H9 (cell line): Measurements from ENCODE around the gene LAMC2. TPM values are rescaled to one million over a fixed set of nuclear protein-coding genes. Genes with fewer than 3 reads are reported as not detected.
A peak's percentile ranks its signal among the peaks of the same experiment; 100 is the strongest.

Experiments used
- DNase-seq: peaks from one replicate; pipeline ENCODE4 v3.0.0-alpha.2; 2017
- H2AFZ ChIP-seq: one replicate; pipeline ENCODE4 v1.6.1; 2013; ENCODE audit warnings: mild to moderate bottlenecking, low read length, control low read depth, moderate library complexity
- H2AK5ac ChIP-seq: 2 replicates; pipeline ENCODE4 v1.6.1; 2013; ENCODE audit warnings: low read length, control low read depth, mixed read lengths; ENCODE audit not compliant: insufficient read length
- H2BK120ac ChIP-seq: one replicate; pipeline ENCODE4 v1.6.1; 2013; ENCODE audit warnings: low read depth, mild to moderate bottlenecking, low read length, control low read depth, inconsistent platforms; ENCODE audit not compliant: poor library complexity, severe bottlenecking
- H2BK12ac ChIP-seq: 2 replicates; pipeline ENCODE4 v1.6.1; 2013; ENCODE audit warnings: low read length, control low read depth, mixed read lengths, low read depth; ENCODE audit not compliant: insufficient read length
- H2BK15ac ChIP-seq: 2 replicates; pipeline ENCODE4 v1.6.1; 2013; ENCODE audit warnings: low read depth, low read length, control low read depth
- H2BK20ac ChIP-seq: one replicate; pipeline ENCODE4 v1.6.1; 2013; ENCODE audit warnings: low read depth, mild to moderate bottlenecking, low read length, control low read depth, inconsistent platforms; ENCODE audit not compliant: poor library complexity, severe bottlenecking
- H2BK5ac ChIP-seq: 2 replicates; pipeline ENCODE4 v1.6.1; 2013; ENCODE audit warnings: low read length, control low read depth, mixed read lengths; ENCODE audit not compliant: insufficient read length
- H3K14ac ChIP-seq: 2 replicates; pipeline ENCODE4 v1.6.1; 2013; ENCODE audit warnings: low read length, control low read depth; ENCODE audit not compliant: insufficient read depth
- H3K18ac ChIP-seq: 2 replicates; pipeline ENCODE4 v1.6.1; 2013; ENCODE audit warnings: low read depth, mild to moderate bottlenecking, mixed read lengths, low read length, control low read depth; ENCODE audit not compliant: insufficient read length
- H3K23ac ChIP-seq: 2 replicates; pipeline ENCODE4 v1.6.1; 2013; ENCODE audit warnings: low read length, control low read depth, mixed read lengths, low read depth; ENCODE audit not compliant: insufficient read length
- H3K23me2 ChIP-seq: 2 replicates; pipeline ENCODE4 v1.6.1; 2013; ENCODE audit warnings: low read depth, mild to moderate bottlenecking, mixed read lengths, low read length, control low read depth; ENCODE audit not compliant: insufficient read length, poor library complexity, severe bottlenecking
- H3K27ac ChIP-seq: 2 replicates; pipeline ENCODE4 v1.5.1; 2013; ENCODE audit warnings: low read length, control low read depth, mixed read lengths, low read depth; ENCODE audit not compliant: insufficient read length
- H3K27me3 ChIP-seq: 2 replicates; pipeline ENCODE4 v1.6.1; 2013; ENCODE audit warnings: low read length, control low read depth, inconsistent platforms; ENCODE audit not compliant: insufficient read depth
- H3K4ac ChIP-seq: 2 replicates; pipeline ENCODE4 v1.6.1; 2013; ENCODE audit warnings: low read depth, mild to moderate bottlenecking, control low read depth, inconsistent platforms, low read length, moderate library complexity
- H3K4me1 ChIP-seq: 2 replicates; pipeline ENCODE4 v1.6.1; 2013; ENCODE audit warnings: low read length, control low read depth, inconsistent platforms; ENCODE audit not compliant: insufficient read depth
- H3K4me2 ChIP-seq: 2 replicates; pipeline ENCODE4 v1.6.1; 2013; ENCODE audit warnings: low read length, control low read depth, mixed read lengths; ENCODE audit not compliant: insufficient read length, insufficient read depth
- H3K56ac ChIP-seq: 2 replicates; pipeline ENCODE4 v1.6.1; 2013; ENCODE audit warnings: low read depth, mild to moderate bottlenecking, mixed read lengths, low read length, control low read depth; ENCODE audit not compliant: insufficient read length
- H3K79me1 ChIP-seq: 2 replicates; pipeline ENCODE4 v1.6.1; 2013; ENCODE audit warnings: low read depth, mild to moderate bottlenecking, moderate library complexity, low read length, control low read depth, inconsistent platforms; ENCODE audit not compliant: insufficient read depth, poor library complexity, severe bottlenecking
- H3K79me2 ChIP-seq: 2 replicates; pipeline ENCODE4 v1.6.1; 2013; ENCODE audit warnings: low read length, control low read depth, inconsistent platforms; ENCODE audit not compliant: insufficient read depth
- H3K9ac ChIP-seq: 2 replicates; pipeline ENCODE4 v1.6.1; 2013; ENCODE audit warnings: low read length, control low read depth, mixed read lengths; ENCODE audit not compliant: insufficient read length; ENCODE audit errors: extremely low read depth
- H3K9me3 ChIP-seq: one replicate; pipeline ENCODE4 v1.6.1; 2013; ENCODE audit warnings: low read depth, low read length, inconsistent platforms; ENCODE audit not compliant: control insufficient read depth
- H3T11ph ChIP-seq: one replicate; pipeline ENCODE4 v1.6.1; 2013; ENCODE audit warnings: mild to moderate bottlenecking, low read length, control low read depth, inconsistent platforms
- H4K20me1 ChIP-seq: one replicate; pipeline ENCODE4 v1.6.1; 2013; ENCODE audit not compliant: control insufficient read depth, insufficient read length, insufficient read depth
- H4K5ac ChIP-seq: 2 replicates; pipeline ENCODE4 v1.6.1; 2013; ENCODE audit warnings: low read depth, mild to moderate bottlenecking, mixed read lengths, low read length, control low read depth; ENCODE audit not compliant: insufficient read length
- H4K8ac ChIP-seq: replicated peaks from 2 replicates; pipeline ENCODE4 v1.6.1; 2013; ENCODE audit warnings: low read length, control low read depth, mixed read lengths, low read depth; ENCODE audit not compliant: insufficient read length
- H4K91ac ChIP-seq: 2 replicates; pipeline ENCODE4 v1.6.1; 2013; ENCODE audit warnings: low read depth, mild to moderate bottlenecking, moderate library complexity, mixed read lengths, low read length, control low read depth; ENCODE audit not compliant: insufficient read length
- H3K27ac Mint-ChIP-seq, 3 experiments: 2 replicates in 2 of 3; 3 replicates in 1 of 3; pipeline ENCODE4 v1.8.0; 2020 to 2021; ENCODE audit warnings: mixed read lengths in 3 of 3, mild to moderate bottlenecking in 1 of 3, moderate library complexity in 1 of 3
- H3K27me3 Mint-ChIP-seq: 2 replicates; pipeline ENCODE4 v1.8.0; 2021; ENCODE audit warnings: low read depth, mild to moderate bottlenecking, moderate library complexity, mixed read lengths
- H3K36me3 Mint-ChIP-seq, 3 experiments: 2 replicates in 2 of 3; 3 replicates in 1 of 3; pipeline ENCODE4 v1.8.0; 2020 to 2021; ENCODE audit warnings: low read depth in 3 of 3, mixed read lengths in 3 of 3; ENCODE audit not compliant: insufficient read depth in 1 of 3
- H3K4me1 Mint-ChIP-seq, 2 experiments: 2 replicates each; pipeline ENCODE4 v1.8.0; 2020; ENCODE audit warnings: mixed read lengths in 2 of 2
- H3K4me3 Mint-ChIP-seq, 2 experiments: 2 replicates in 1 of 2; 3 replicates in 1 of 2; pipeline ENCODE4 v1.8.0; 2020 to 2021; ENCODE audit warnings: mild to moderate bottlenecking in 2 of 2, mixed read lengths in 2 of 2, moderate library complexity in 1 of 2
- H3K9me3 Mint-ChIP-seq, 2 experiments: 2 replicates in 1 of 2; 3 replicates in 1 of 2; pipeline ENCODE4 v1.8.0; 2020; ENCODE audit warnings: mild to moderate bottlenecking in 2 of 2, mixed read lengths in 2 of 2, moderate library complexity in 1 of 2
- WGBS: extraction: QIAGEN DNeasy Blood & Tissue Kit; methylation state at CpG from one replicate; pipeline ENCODE4 v1.1.7; 2013; ENCODE audit warnings: missing lambda C conversion rate, low lambda C conversion rate, mixed read lengths; ENCODE audit not compliant: insufficient read length; ENCODE audit errors: extremely low coverage; 5-methylcytosine and 5-hydroxymethylcytosine counted together
- total RNA-seq: library from RNA; stranded (reverse); gene quantifications from 2 replicates; pipeline ENCODE4 v1.2.1, GENCODE V29; 2021
- TF ChIP-seq, protein P1 (sequence below): fragments of 200-600 bp; sonication (generic); conservative IDR thresholded peaks from 3 replicates; pipeline ENCODE4 v1.8.0; 2021; ENCODE audit warnings: antibody characterized with exemption, mild to moderate bottlenecking

LAMC2 gene
- total RNA-seq, 1 experiment from 2014 or later = 7.4 TPM

DNA sequence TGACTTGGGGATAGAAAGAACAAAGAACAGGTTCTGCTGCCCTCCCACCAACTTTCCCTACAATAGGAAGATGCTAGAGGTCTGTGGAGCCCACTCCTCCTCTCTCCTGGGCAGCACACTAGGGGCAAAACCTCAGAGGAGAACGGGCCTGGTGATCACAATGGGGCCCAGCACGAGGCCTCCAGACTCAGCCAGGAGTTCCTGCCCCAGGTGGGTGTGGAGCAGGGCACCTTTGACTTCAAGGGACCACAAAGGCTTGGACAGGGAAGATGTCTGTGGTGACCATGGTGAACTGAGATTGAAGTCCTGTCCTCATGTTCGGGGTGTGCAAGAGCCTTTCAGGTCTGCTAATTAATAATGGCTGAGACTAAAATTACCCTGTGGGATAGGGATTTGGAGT, 88.8 kb downstream of the LAMC2 start:
- no CpG with 5 or more reads among the region's 3 CpGs for WGBS
- Histone ChIP-seq H3K4me1 (peaks cover 8% of the 10 kb centered on the region; the same call in 1 of the 2 replicates), H2BK120ac (no peak overlapping the region), H2AK5ac (no peak overlapping the region), H3K9me3 (no peaks in the 10 kb centered on the region), H3K79me1 (no peaks in the 10 kb centered on the region), H3K79me2 (no peaks in the 10 kb centered on the region), H3K23me2 (no peaks in the 10 kb centered on the region), H3K23ac (no peak overlapping the region), H2BK12ac (no peak overlapping the region), H3K27me3 (no peaks in the 10 kb centered on the region), H3K18ac (no peak overlapping the region), H4K91ac (no peak overlapping the region), H2BK5ac (no peak overlapping the region), H3T11ph (no peak overlapping the region), H4K8ac (no peak overlapping the region), H3K9ac (no peak overlapping the region), H3K56ac (no peak overlapping the region), H4K20me1 (no peaks in the 10 kb centered on the region), H3K27ac (no peak overlapping the region), H3K14ac (no peak overlapping the region), H2BK20ac (no peak overlapping the region), H2AFZ (no peak overlapping the region), H2BK15ac (no peak overlapping the region), H3K4ac (no peak overlapping the region), H4K5ac (no peak overlapping the region), H3K4me2 (no peak overlapping the region)
- Mint-ChIP-seq H3K4me1 (peaks cover 28% of the 10 kb centered on the region in 2 experiments), H3K27ac (no peak overlapping the region), H3K27me3 (no peaks in the 10 kb centered on the region; the same call in 1 of the 2 replicates), H3K36me3 (no peaks in the 10 kb centered on the region), H3K9me3 (no peaks in the 10 kb centered on the region), H3K4me3 (no peak overlapping the region)
- DNase-seq = peak; percentile 14
- TF ChIP-seq, protein P1, sequence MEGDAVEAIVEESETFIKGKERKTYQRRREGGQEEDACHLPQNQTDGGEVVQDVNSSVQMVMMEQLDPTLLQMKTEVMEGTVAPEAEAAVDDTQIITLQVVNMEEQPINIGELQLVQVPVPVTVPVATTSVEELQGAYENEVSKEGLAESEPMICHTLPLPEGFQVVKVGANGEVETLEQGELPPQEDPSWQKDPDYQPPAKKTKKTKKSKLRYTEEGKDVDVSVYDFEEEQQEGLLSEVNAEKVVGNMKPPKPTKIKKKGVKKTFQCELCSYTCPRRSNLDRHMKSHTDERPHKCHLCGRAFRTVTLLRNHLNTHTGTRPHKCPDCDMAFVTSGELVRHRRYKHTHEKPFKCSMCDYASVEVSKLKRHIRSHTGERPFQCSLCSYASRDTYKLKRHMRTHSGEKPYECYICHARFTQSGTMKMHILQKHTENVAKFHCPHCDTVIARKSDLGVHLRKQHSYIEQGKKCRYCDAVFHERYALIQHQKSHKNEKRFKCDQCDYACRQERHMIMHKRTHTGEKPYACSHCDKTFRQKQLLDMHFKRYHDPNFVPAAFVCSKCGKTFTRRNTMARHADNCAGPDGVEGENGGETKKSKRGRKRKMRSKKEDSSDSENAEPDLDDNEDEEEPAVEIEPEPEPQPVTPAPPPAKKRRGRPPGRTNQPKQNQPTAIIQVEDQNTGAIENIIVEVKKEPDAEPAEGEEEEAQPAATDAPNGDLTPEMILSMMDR = no peak
